A673 (cell line): ENCODE data around the gene SDHAF1.

Source experiments
- EZH2 ChIP-seq: fragments of 200-600 bp; sonication (generic); IDR thresholded peaks from 2 replicates; pipeline ENCODE4 v1.6.1; 2017; ENCODE audit warnings: borderline replicate concordance, low read depth, mild to moderate bottlenecking, mixed read lengths, antibody characterized with exemption, low read length; ENCODE audit not compliant: poor library complexity, severe bottlenecking
- TF ChIP-seq, protein P1 (sequence below): fragments of 300-800, 200-600 bp; sonication (generic); conservative IDR thresholded peaks from 2 replicates; pipeline ENCODE4 v1.5.1; 2017; ENCODE audit warnings: low read depth, mild to moderate bottlenecking, antibody characterized with exemption, low read length, moderate library complexity, mixed read lengths

DNA sequence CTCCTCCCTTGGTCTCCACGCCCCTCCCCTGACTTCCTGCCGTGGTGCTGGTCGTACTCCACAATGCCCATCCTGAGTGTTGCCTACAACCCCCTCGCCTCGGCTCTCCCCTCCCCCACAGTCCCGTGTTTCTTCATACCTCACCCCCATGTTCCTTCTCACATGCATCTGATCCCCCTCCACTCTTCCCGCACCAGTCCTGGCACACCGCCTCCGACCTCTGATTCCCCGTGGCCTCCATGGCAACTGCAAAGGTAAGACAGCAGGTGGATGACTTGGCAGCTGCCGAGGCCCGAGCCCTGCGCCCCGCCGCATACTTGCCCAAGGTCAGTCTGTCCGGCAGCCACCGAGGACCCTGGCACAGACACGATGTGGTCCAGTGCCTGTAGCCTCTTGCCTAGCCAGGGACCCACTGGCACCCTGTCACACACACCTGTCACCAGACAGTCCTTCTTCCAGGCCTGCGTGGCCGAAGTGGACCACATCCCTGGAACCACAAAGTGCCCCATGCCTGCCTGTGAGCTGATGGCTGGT is 16.1 kb upstream of the SDHAF1 start:
- no peak for TF ChIP-seq EZH2
- TF ChIP-seq, protein P1, sequence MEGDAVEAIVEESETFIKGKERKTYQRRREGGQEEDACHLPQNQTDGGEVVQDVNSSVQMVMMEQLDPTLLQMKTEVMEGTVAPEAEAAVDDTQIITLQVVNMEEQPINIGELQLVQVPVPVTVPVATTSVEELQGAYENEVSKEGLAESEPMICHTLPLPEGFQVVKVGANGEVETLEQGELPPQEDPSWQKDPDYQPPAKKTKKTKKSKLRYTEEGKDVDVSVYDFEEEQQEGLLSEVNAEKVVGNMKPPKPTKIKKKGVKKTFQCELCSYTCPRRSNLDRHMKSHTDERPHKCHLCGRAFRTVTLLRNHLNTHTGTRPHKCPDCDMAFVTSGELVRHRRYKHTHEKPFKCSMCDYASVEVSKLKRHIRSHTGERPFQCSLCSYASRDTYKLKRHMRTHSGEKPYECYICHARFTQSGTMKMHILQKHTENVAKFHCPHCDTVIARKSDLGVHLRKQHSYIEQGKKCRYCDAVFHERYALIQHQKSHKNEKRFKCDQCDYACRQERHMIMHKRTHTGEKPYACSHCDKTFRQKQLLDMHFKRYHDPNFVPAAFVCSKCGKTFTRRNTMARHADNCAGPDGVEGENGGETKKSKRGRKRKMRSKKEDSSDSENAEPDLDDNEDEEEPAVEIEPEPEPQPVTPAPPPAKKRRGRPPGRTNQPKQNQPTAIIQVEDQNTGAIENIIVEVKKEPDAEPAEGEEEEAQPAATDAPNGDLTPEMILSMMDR = no peak
